ENCODE results near the gene ANTXR1.

DNA sequence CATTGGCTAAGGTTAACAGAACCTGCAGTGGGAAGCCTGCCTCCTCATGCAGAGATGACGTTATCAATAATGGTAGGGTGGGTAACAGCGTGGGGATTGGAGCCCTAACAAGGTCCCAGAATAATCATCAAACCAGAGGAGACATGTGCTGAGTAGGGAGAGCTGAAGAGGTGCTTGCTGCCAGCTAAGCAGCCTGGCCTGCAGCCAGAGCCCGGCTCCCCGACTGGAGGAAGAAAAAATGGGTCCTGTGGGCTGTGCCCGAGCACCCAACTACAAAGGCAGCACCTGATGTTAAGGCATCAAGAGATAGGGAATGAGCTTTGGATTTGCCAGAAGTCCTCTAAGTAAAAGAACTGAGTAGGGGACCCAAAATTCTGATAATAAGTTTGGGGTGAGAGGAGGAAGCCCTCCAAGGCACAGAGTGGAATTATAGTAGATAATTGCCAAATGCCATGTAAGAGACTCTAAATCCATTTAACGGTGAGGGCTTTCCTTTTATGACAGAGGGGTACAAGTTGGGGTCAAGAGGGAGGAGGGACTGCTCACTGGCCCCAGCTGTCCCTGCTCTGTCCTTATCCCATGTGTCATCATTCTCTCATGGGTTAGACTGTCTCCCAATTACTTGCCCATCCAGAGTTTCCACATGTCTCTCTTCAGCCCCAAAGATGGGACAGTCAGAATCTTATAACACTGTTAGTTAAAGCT, 156.1 kb downstream of the ANTXR1 start:
- TF ChIP-seq EZH2phosphoT487 (IDR thresholded peaks at IDR 0.05; ENCODE audit: insufficient read depth, low read depth) (no peak), EZH2 (IDR thresholded peaks at IDR 0.05; ENCODE audit: insufficient read depth, poor library complexity, severe bottlenecking) (no peak)
